Naive thymus-derived CD4-positive, alpha-beta T cell (primary cell): Measurements from ENCODE around the gene ABR. TPM values are rescaled to one million over a fixed set of nuclear protein-coding genes. Genes with fewer than 3 reads are reported as not detected.

Experiments
- ATAC-seq: fragments of 150-1000 bp; cut with Tn5 transposase; 2 replicates; pipeline ENCODE4 v1.10.0; 2021; ENCODE audit warnings: mild to moderate bottlenecking, moderate library complexity
- CTCF ChIA-PET: fragments of 350-600 bp; sonication (Branson Sonifier 250); formaldehyde crosslinking; loops from one replicate; lab custom pipeline; 2021; ENCODE audit warnings: antibody characterized with exemption; lab: Charles Lee
- POLR2A ChIA-PET: fragments of 350-600 bp; sonication (Branson Sonifier 250); formaldehyde crosslinking; loops from one replicate; lab custom pipeline; 2021; ENCODE audit warnings: antibody characterized with exemption, inconsistent platforms; lab: Charles Lee
- DNase-seq, 9 donors: peaks; one replicate each; pipeline versions ENCODE4 v3.0.0 to v3.0.0-alpha.2; 2020 to 2022; ENCODE audit warnings: mixed read lengths in 1 of 9
- H3K27ac ChIP-seq: one replicate; pipeline ENCODE4 v1.7.0; 2013; ENCODE audit warnings: mild to moderate bottlenecking, low read depth, low read length, moderate library complexity
- H3K27me3 ChIP-seq, 2 donors: one replicate each; pipeline ENCODE4 v1.7.0; 2013; ENCODE audit warnings: low read length in 2 of 2, mild to moderate bottlenecking in 2 of 2, moderate library complexity in 2 of 2; ENCODE audit not compliant: control insufficient read depth in 2 of 2, insufficient read depth in 2 of 2
- H3K36me3 ChIP-seq, 3 experiments: 1 replicate in 2 of 3; 2 replicates in 1 of 3; pipeline ENCODE4 v1.7.0; 2013; ENCODE audit warnings: low read length in 3 of 3, mild to moderate bottlenecking in 3 of 3, moderate library complexity in 1 of 3; ENCODE audit not compliant: insufficient read depth in 3 of 3, control insufficient read depth in 2 of 3
- H3K4me1 ChIP-seq, 2 donors: one replicate each; pipeline ENCODE4 v1.7.0; 2013; ENCODE audit warnings: low read length in 2 of 2, mild to moderate bottlenecking in 2 of 2, moderate library complexity in 1 of 2; ENCODE audit not compliant: control insufficient read depth in 2 of 2, insufficient read depth in 2 of 2
- H3K4me3 ChIP-seq: 2 replicates; pipeline ENCODE4 v1.7.0; 2013; ENCODE audit warnings: mild to moderate bottlenecking, low read length
- H3K9me3 ChIP-seq, 3 experiments: 1 replicate in 2 of 3; 2 replicates in 1 of 3; pipeline ENCODE4 v1.7.0; 2013; ENCODE audit warnings: low read length in 3 of 3; ENCODE audit not compliant: control insufficient read depth in 2 of 3
- H3K27ac Mint-ChIP-seq, 9 donors: one replicate each; pipeline ENCODE4 v1.8.0; 2020 to 2022; ENCODE audit warnings: mixed read lengths in 9 of 9, mild to moderate bottlenecking in 8 of 9, moderate library complexity in 5 of 9, inconsistent platforms in 2 of 9
- H3K27me3 Mint-ChIP-seq, 5 donors: one replicate each; pipeline ENCODE4 v1.8.0; 2021 to 2022; ENCODE audit warnings: mixed read lengths in 5 of 5, mild to moderate bottlenecking in 1 of 5
- H3K36me3 Mint-ChIP-seq, 5 donors: one replicate each; pipeline ENCODE4 v1.8.0; 2020 to 2022; ENCODE audit warnings: mixed read lengths in 5 of 5, mild to moderate bottlenecking in 3 of 5, inconsistent platforms in 1 of 5
- H3K4me1 Mint-ChIP-seq, 7 donors: one replicate each; pipeline ENCODE4 v1.8.0; 2020 to 2022; ENCODE audit warnings: mixed read lengths in 7 of 7, mild to moderate bottlenecking in 3 of 7, inconsistent platforms in 1 of 7
- H3K4me3 Mint-ChIP-seq, 10 donors: one replicate each; pipeline ENCODE4 v1.8.0; 2020 to 2022; ENCODE audit warnings: mild to moderate bottlenecking in 10 of 10, mixed read lengths in 10 of 10, moderate library complexity in 6 of 10, inconsistent platforms in 2 of 10
- H3K9me3 Mint-ChIP-seq, 11 donors: one replicate each; pipeline ENCODE4 v1.8.0; 2020 to 2022; ENCODE audit warnings: mixed read lengths in 11 of 11, mild to moderate bottlenecking in 4 of 11, inconsistent platforms in 1 of 11, moderate library complexity in 1 of 11
- intact Hi-C, 2 donors: fragments of 100-400 bp; cut with micrococcal nuclease; formaldehyde crosslinking; loops; one replicate each; pipeline ENCODE4 v1.15.1; 2023
- polyA plus RNA-seq, 2 donors: library from polyadenylated mRNA; unstranded; fragments of 300-500 nt; fragmentation: Illumina TruSeq; gene quantifications; one replicate each; pipeline ENCODE4 v1.2.3, GENCODE V29; 2021
- total RNA-seq, 6 experiments: library from RNA in 5 of 6; stranded (reverse) in 5 of 6; gene quantifications; 1 replicate in 5 of 6; 2 replicates in 1 of 6; pipeline ENCODE4 v1.2.3 and lab custom pipeline; 2021 to 2026

The ABR gene
- total and polyA plus RNA-seq, 7 experiments from 2014 or later = 13.1 to 152 (median 139) TPM

DNA sequence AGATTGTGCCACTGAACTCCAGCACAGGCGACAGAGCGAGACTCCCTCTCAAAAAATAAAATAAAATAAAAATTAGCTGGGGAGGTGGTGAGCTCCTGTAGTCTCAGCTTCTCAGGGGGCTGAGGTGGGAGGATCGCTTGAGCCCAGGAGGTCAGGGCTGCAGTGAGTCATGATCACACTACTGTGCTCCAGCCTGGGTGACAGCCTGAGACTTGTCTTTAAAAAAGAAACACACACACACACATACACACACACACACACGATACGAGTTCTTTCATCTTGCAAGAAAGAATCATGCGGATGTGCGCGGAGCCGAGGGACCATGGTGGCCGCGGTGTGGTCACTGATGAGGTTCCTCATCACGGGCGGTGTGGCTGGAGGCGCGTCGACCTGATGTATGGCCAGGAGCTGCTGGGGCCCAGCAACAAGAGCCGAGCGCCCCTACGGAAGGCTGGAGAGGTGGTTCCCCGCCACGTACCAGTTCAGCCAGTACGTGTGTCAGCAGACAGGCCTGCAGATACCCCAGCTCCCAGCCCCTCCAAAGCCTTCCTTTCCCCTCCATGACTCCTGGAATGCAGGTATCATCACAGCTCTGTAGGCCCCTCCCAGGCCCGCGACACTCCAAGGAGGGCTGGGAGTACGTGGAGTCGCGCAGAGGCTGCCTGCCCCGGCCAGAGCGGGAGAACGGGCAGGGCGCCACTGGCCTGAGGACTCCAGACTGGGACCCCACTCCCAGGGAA, 220.9 kb downstream of the ABR start:
- Histone ChIP-seq H3K36me3 (no peaks in the 10 kb centered on the region), H3K4me1 (no peaks in the 10 kb centered on the region), H3K4me3 (no peak overlapping the region), H3K27me3 (no peaks in the 10 kb centered on the region), H3K9me3 (no peaks in the 10 kb centered on the region), H3K27ac (no peak overlapping the region)
- H3K36me3 Mint-ChIP-seq = no peaks in the 10 kb centered on the region
- no peak for DNase-seq
- no peaks in the 10 kb centered on the region for H3K9me3 Mint-ChIP-seq
- H3K27me3 Mint-ChIP-seq = peaks cover 0 to 13% (median 8%) of the 10 kb centered on the region in 5 donors
- H3K4me3 Mint-ChIP-seq = no peak overlapping the region
- ATAC-seq = no peak
- H3K4me1 Mint-ChIP-seq = no peaks in the 10 kb centered on the region
- ChIA-PET POLR2A (no interaction called here), CTCF (no interaction called here)
- no peak overlapping the region for H3K27ac Mint-ChIP-seq
- intact Hi-C loops = no loop called here

DNA sequence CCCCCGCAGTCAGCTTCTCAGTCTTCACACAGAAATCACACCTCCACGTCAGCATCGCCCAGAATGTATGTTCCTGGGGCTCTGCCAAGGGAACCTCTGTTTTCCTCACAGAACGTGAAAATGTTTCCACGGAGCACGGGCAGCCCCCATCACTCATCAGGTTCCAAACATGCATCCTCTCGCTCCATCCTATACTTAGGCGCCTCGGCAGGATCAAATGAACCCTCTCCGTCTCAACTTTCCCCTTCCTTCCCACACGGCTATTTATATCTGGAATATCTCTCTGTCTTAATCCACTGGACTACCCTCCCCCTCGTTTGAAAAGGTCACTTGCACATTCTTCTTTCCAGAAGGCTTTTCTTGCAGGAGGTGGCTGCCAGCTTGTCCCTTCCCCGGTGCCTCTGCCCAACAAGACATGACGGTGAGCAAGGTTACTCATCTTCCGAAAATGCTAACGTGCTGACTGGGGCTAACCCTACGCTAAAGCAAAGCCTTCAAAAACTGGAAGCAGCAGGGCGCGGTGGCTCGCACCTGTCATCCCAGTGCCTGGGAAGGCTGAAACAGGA, 221.8 kb downstream of the ABR start:
- no peak overlapping the region for H3K27ac Mint-ChIP-seq
- H3K27me3 ChIP-seq = no peaks in the 10 kb centered on the region

GRCh38 chr17:956905-957304, 222.9 kb downstream of the ABR start:
- Histone ChIP-seq H3K4me1 (peaks cover 0 to 1% of the 10 kb centered on the region in 2 donors), H3K36me3 (no peaks in the 10 kb centered on the region), H3K27me3 (no peaks in the 10 kb centered on the region), H3K27ac (no peak overlapping the region), H3K4me3 (no peak overlapping the region), H3K9me3 (no peaks in the 10 kb centered on the region)
- Mint-ChIP-seq H3K9me3 (no peaks in the 10 kb centered on the region), H3K36me3 (no peaks in the 10 kb centered on the region), H3K4me1 (no peaks in the 10 kb centered on the region), H3K27ac (no peak overlapping the region), H3K27me3 (peaks cover 0 to 17% (median 2%) of the 10 kb centered on the region in 5 donors), H3K4me3 (no peak overlapping the region)
- POLR2A ChIA-PET = no interaction called here
- CTCF ChIA-PET = no interaction called here
- DNase-seq (no peak), ATAC-seq (no peak)
- intact Hi-C loops = no loop called here

More for the DNA sequence above, 221.8 kb downstream of the ABR start:
- Histone ChIP-seq H3K9me3 (no peaks in the 10 kb centered on the region), H3K36me3 (no peaks in the 10 kb centered on the region), H3K27ac (no peak overlapping the region), H3K4me1 (no peaks in the 10 kb centered on the region), H3K4me3 (no peak overlapping the region)
- no peak overlapping the region for H3K4me3 Mint-ChIP-seq
- H3K36me3 Mint-ChIP-seq = no peaks in the 10 kb centered on the region
- ATAC-seq (no peak), DNase-seq (no peak)
- peaks cover 0 to 14% (median 5%) of the 10 kb centered on the region in 5 donors for H3K27me3 Mint-ChIP-seq
- H3K9me3 Mint-ChIP-seq = no peaks in the 10 kb centered on the region
- no peaks in the 10 kb centered on the region for H3K4me1 Mint-ChIP-seq
- intact Hi-C loops = no loop called here
- CTCF ChIA-PET = no interaction called here
- POLR2A ChIA-PET = no interaction called here

- Histone ChIP-seq H3K4me1 (peaks cover 0 to 5% of the 10 kb centered on the region in 2 donors), H3K9me3 (no peaks in the 10 kb centered on the region), H3K4me3 (no peak overlapping the region), H3K27me3 (no peaks in the 10 kb centered on the region), H3K36me3 (no peaks in the 10 kb centered on the region), H3K27ac (no peak overlapping the region)
- no peak for ATAC-seq
- Mint-ChIP-seq H3K4me1 (peaks cover 0 to 5% (median 0%) of the 10 kb centered on the region in 7 donors), H3K36me3 (no peaks in the 10 kb centered on the region), H3K9me3 (no peaks in the 10 kb centered on the region), H3K4me3 (no peak overlapping the region), H3K27ac (no peak overlapping the region), H3K27me3 (peaks cover 0 to 28% (median 11%) of the 10 kb centered on the region in 5 donors)
- no peak for DNase-seq
- intact Hi-C loops = no loop called here
- CTCF ChIA-PET = no interaction called here
- POLR2A ChIA-PET = no interaction called here
These were observed 225.2 kb downstream of the ABR start for GRCh38 chr17:954431-955164.

GRCh38 chr17:953767-954166, 226.0 kb downstream of the ABR start:
- ChIA-PET POLR2A (no interaction called here), CTCF (no interaction called here)
- Mint-ChIP-seq H3K4me3 (no peak overlapping the region), H3K27ac (no peak overlapping the region), H3K36me3 (no peaks in the 10 kb centered on the region), H3K27me3 (peaks cover 0 to 28% (median 11%) of the 10 kb centered on the region in 5 donors), H3K4me1 (peaks cover 0 to 5% (median 0%) of the 10 kb centered on the region in 7 donors), H3K9me3 (no peaks in the 10 kb centered on the region)
- Histone ChIP-seq H3K27me3 (no peaks in the 10 kb centered on the region), H3K36me3 (no peaks in the 10 kb centered on the region), H3K27ac (no peak overlapping the region), H3K4me1 (peaks cover 0 to 5% of the 10 kb centered on the region in 2 donors), H3K9me3 (no peaks in the 10 kb centered on the region), H3K4me3 (no peak overlapping the region)
- DNase-seq (no peak), ATAC-seq (no peak)
- intact Hi-C loops = no loop called here
